GM08714 (cell line): ENCODE results near the gene SMIM21.

Source experiments
- H3K4me3 ChIP-seq: fragments of 200-500 bp; sonication (Bioruptor generic); 2 replicates; pipeline ENCODE4 v1.5.1; 2014; ENCODE audit warnings: mild to moderate bottlenecking, low read length, inconsistent platforms
- ZNF274 ChIP-seq: IDR thresholded peaks from 2 replicates; pipeline ENCODE4 v1.6.1; 2012; ENCODE audit warnings: mild to moderate bottlenecking, low read depth, low read length

Gene SMIM21

DNA sequence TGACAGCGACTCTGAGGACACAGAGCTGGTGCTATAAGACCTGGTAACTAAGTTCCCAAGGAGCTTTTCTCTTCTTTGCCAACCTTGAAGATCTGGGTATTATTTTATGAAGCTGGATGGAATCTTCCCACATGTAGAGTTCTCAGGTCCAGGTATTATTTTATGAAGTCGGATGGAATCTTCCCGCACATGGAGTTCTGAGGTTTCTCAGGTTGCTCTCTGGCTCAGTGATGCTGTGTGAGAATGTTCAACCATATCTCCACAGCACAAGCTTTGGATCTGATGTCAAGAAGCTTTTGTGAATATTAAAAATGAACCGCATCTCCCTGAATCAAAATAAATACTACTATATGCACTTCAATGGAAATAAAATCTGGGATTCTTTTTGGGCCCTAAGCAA, at the start of gene SMIM21:
SMIM21 (minus strand) TSS at position 101 of the 400 bp plus-strand sequence. CDS start 140 bp downstream, outside the sequence.
- no peak for TF ChIP-seq ZNF274
- H3K4me3 ChIP-seq, result no peak within 1 kb of the TSS

- no peak for TF ChIP-seq ZNF274
- H3K4me3 ChIP-seq, result no peak overlapping the region
These were observed 47.7 kb upstream of the SMIM21 start for GRCh38 chr18:75475228-75475627.

- TF ChIP-seq ZNF274, result no peak
- no peak overlapping the region for H3K4me3 ChIP-seq
These were observed 46.8 kb upstream of the SMIM21 start for GRCh38 chr18:75474332-75474731.

- H3K4me3 ChIP-seq, result no peak overlapping the region
- TF ChIP-seq ZNF274, result no peak
These were observed 45.8 kb upstream of the SMIM21 start for GRCh38 chr18:75473316-75473715.

DNA sequence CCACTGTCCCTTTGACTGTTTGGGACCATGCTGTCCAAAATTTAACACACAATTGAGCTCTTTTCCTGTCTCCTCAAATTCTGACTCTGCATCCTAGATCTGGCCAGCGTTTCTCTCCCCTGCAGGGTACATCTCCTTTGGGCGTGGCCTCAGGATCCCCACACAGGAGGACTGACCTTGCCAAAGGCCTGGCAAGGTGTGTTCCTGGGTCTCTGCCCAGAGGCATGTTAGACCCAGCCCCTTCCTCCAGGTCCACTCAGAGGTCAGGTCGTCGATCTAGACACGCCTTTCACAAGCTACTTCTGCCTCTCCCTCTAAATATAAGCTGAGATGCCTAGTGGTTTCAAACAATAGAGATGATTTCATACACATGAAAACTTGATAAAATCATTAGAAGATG, 45.4 kb upstream of the SMIM21 start:
- no peak for TF ChIP-seq ZNF274
- H3K4me3 ChIP-seq, result no peak overlapping the region

DNA sequence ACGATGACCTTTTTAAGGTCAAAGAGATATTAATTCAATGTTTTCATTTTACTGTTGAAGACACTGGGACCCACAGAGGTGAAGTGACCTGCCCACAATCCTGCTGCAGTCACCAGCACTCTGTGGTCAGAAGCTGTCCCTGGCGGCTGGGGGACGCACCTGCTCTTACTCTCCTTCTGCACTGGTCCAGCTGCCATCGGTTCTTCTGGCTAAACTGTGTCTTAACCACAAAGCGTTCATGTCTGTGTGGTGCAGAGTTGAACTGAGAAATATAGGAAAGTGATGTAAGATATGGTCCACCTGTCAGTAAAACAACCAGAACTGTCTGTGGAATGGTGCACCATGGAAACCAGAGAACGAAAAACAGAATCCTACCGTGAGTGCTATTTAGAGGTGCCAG, 44.9 kb upstream of the SMIM21 start:
- TF ChIP-seq ZNF274, result no peak
- H3K4me3 ChIP-seq, result no peak overlapping the region

GRCh38 chr18:75471850-75472249, 44.3 kb upstream of the SMIM21 start:
- no peak for TF ChIP-seq ZNF274
- no peak overlapping the region for H3K4me3 ChIP-seq

GRCh38 chr18:75467851-75468250, 40.3 kb upstream of the SMIM21 start:
- TF ChIP-seq ZNF274, result no peak

GRCh38 chr18:75467281-75467795, 39.8 kb upstream of the SMIM21 start:
- H3K4me3 ChIP-seq, result no peak overlapping the region
- no peak for TF ChIP-seq ZNF274

More at GRCh38 chr18:75467851-75468250, 40.3 kb upstream of the SMIM21 start:
- no peak overlapping the region for H3K4me3 ChIP-seq

GRCh38 chr18:75464356-75464755, 36.9 kb upstream of the SMIM21 start:
- no peak overlapping the region for H3K4me3 ChIP-seq
- no peak for TF ChIP-seq ZNF274

DNA sequence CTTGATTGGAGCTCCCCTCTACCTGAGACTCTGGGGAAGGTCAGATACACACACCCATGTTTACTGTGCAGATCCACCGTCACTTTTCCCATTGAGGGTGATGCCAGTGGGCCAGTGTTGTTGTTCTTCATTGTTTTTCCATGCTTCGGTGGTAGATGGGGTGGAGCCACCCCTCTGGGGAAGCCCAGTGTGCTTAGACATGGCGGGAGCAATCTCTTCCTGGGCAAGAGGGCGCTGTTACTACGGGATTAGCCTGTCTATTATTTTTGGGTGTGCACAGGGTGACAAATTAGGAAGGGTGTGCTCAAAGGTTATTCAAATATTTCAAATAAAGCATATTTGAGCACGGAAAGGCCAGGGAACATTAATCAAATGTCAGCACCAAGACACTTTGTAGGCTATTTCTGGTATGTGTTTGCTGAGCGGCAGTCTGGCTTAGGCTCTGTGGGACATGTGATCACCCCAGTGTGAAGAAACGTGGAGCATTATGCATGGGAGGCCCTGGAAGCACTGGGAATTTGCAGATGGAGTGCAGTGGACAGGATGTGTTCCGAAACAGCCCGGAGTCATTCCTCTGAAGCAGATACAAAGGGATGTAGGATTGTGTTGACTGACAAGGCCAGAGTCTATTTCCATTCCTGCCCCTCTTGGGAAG, 34.8 kb upstream of the SMIM21 start:
- no peak for TF ChIP-seq ZNF274
- H3K4me3 ChIP-seq, result no peak overlapping the region

- no peak overlapping the region for H3K4me3 ChIP-seq
- TF ChIP-seq ZNF274, result no peak
These were observed 28.7 kb upstream of the SMIM21 start for GRCh38 chr18:75456199-75456631.

- no peak overlapping the region; the same call in 1 of the 2 replicates for H3K4me3 ChIP-seq
- TF ChIP-seq ZNF274, result no peak
These were observed 28.0 kb upstream of the SMIM21 start for GRCh38 chr18:75455249-75456198.

DNA sequence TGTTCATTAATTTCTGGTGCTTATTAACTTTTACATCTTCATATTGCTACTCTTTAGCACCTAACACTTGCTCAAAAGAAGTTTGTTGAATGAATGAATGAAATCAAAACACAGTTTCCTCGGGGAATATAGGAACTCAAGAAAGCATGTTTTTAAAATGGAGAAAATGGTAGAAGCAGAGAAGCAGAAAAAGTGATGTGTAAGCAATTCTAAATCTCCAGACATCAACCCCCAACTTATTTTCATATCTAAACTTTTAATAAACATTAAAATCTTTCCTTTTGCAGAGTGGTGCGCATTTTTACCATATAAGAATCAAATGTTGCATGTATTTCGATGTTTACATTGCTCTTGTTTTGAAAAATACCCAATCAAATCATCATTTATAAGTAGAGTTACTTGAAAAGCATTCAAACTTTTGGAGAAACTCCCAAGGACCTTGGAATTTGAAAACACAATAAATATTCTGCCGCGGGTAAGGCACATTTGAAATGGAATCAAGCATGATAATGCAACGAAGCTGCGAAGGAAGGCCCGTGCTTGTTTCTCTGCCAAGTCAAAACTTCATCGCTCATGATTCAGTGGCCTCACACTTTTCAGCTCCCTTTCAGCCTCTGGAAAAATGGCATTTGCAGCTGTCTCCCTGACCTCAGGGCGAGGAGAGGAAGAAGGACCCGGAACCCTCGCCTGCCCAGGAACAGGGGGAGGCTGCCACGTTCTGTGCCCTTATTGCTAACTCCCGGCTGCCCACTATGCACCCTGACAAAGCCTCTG, 26.7 kb upstream of the SMIM21 start:
- no peak overlapping the region for H3K4me3 ChIP-seq
- no peak for TF ChIP-seq ZNF274
